H1 (cell line): Measurements from ENCODE around the gene IQCM.

Experiments
- BCL11A ChIP-seq, 2 experiments: IDR thresholded peaks; one replicate each; pipeline ENCODE4 v1.6.1; 2011; ENCODE audit warnings: low read depth in 2 of 2, low read length in 2 of 2, mild to moderate bottlenecking in 2 of 2
- CHD1 ChIP-seq: IDR thresholded peaks from 2 replicates; pipeline ENCODE4 v1.6.1; 2012; ENCODE audit warnings: low read depth, low read length, improper control_type of control experiment
- CTCF ChIP-seq, 3 experiments: IDR thresholded peaks; 1 replicate in 2 of 3; 2 replicates in 1 of 3; pipeline versions ENCODE4 v1.5.1 to v1.6.1; 2011; ENCODE audit warnings: low read length in 3 of 3, mild to moderate bottlenecking in 3 of 3, inconsistent platforms in 2 of 3, low read depth in 1 of 3, moderate library complexity in 1 of 3; ENCODE audit not compliant: insufficient read depth in 1 of 3; ENCODE audit errors: control extremely low read depth in 1 of 3
- TBP ChIP-seq: IDR thresholded peaks from 2 replicates; pipeline ENCODE4 v1.6.1; 2011; ENCODE audit warnings: low read depth, low read length, improper control_type of control experiment
- USF2 ChIP-seq: IDR thresholded peaks from 2 replicates; pipeline ENCODE4 v1.6.1; 2011; ENCODE audit warnings: low read length, improper control_type of control experiment

GRCh38 chr4:149465955-149466354 is 349.7 kb downstream of the IQCM start:
- TF ChIP-seq CHD1 (no peak), CTCF (IDR thresholded peaks at IDR 0.05; ENCODE audit: control extremely low read depth in 1 of 3, insufficient read depth in 1 of 3, low read depth in 1 of 3, low read length in 3 of 3) (no peak), TBP (no peak), USF2 (no peak), BCL11A (IDR thresholded peaks at IDR 0.05; ENCODE audit: low read depth in 2 of 2, low read length in 2 of 2) (no peak)
